ENCODE measurements around the gene NLRP14. TPM values are rescaled to one million over a fixed set of nuclear protein-coding genes. Genes with fewer than 3 reads are reported as not detected.

NLRP14 gene
- total RNA-seq, 1 donor from 2014 or later = not detected

- no peaks in the 10 kb centered on the region for H3K27me3 ChIP-seq (ENCODE audit: control insufficient read depth, insufficient read depth, low read length)
- no peak overlapping the region for H3K4me3 ChIP-seq (ENCODE audit: low read depth, low read length)
- no peak for DNase-seq (ENCODE audit: low read depth)
- no peak for TF ChIP-seq CTCF (IDR thresholded peaks at IDR 0.05; ENCODE audit: insufficient read depth, low read length, poor library complexity, severe bottlenecking)
- H3K36me3 ChIP-seq (ENCODE audit: control insufficient read depth, insufficient read depth, low read length) = no peaks in the 10 kb centered on the region
Observed at GRCh38 chr11:7016011-7016410, 4.3 kb upstream of the NLRP14 start.

GRCh38 chr11:7019500-7020182 is 638 bp upstream of the NLRP14 start:
- TF ChIP-seq CTCF (IDR thresholded peaks at IDR 0.05; ENCODE audit: insufficient read depth, low read length, poor library complexity, severe bottlenecking) = no peak

GRCh38 chr11:7021318-7021717 is 1.0 kb downstream of the NLRP14 start:
- no peak for DNase-seq (ENCODE audit: low read depth)
- Histone ChIP-seq H3K36me3 (ENCODE audit: control insufficient read depth, insufficient read depth, low read length) (no peaks in the 10 kb centered on the region), H3K4me3 (ENCODE audit: low read depth, low read length) (no peak overlapping the region), H3K27me3 (ENCODE audit: control insufficient read depth, insufficient read depth, low read length) (no peaks in the 10 kb centered on the region)
- no peak for TF ChIP-seq CTCF (IDR thresholded peaks at IDR 0.05; ENCODE audit: insufficient read depth, low read length, poor library complexity, severe bottlenecking)

More at GRCh38 chr11:7019500-7020182, 638 bp upstream of the NLRP14 start:
- no peak for DNase-seq (ENCODE audit: low read depth)
- Histone ChIP-seq H3K27me3 (ENCODE audit: control insufficient read depth, insufficient read depth, low read length) (no peaks in the 10 kb centered on the region), H3K36me3 (ENCODE audit: control insufficient read depth, insufficient read depth, low read length) (no peaks in the 10 kb centered on the region), H3K4me3 (ENCODE audit: low read depth, low read length) (peak overlapping the region; percentile 66)

- Histone ChIP-seq H3K27me3 (ENCODE audit: control insufficient read depth, insufficient read depth, low read length) (no peaks in the 10 kb centered on the region), H3K36me3 (ENCODE audit: control insufficient read depth, insufficient read depth, low read length) (no peaks in the 10 kb centered on the region), H3K4me3 (ENCODE audit: low read depth, low read length) (no peak overlapping the region)
- no peak for TF ChIP-seq CTCF (IDR thresholded peaks at IDR 0.05; ENCODE audit: insufficient read depth, low read length, poor library complexity, severe bottlenecking)
- no peak for DNase-seq (ENCODE audit: low read depth)
Observed at GRCh38 chr11:7028141-7028540, 7.9 kb downstream of the NLRP14 start.

GRCh38 chr11:7030836-7031235 is 10.6 kb downstream of the NLRP14 start:
- H3K27me3 ChIP-seq (ENCODE audit: control insufficient read depth, insufficient read depth, low read length) = no peaks in the 10 kb centered on the region
- TF ChIP-seq CTCF (IDR thresholded peaks at IDR 0.05; ENCODE audit: insufficient read depth, low read length, poor library complexity, severe bottlenecking) = no peak
- no peak for DNase-seq (ENCODE audit: low read depth)
- H3K4me3 ChIP-seq (ENCODE audit: low read depth, low read length) = no peak overlapping the region
- no peaks in the 10 kb centered on the region for H3K36me3 ChIP-seq (ENCODE audit: control insufficient read depth, insufficient read depth, low read length)

- no peak overlapping the region for H3K4me3 ChIP-seq (ENCODE audit: low read depth, low read length)
- no peak for DNase-seq (ENCODE audit: low read depth)
- no peak for TF ChIP-seq CTCF (IDR thresholded peaks at IDR 0.05; ENCODE audit: insufficient read depth, low read length, poor library complexity, severe bottlenecking)
- no peaks in the 10 kb centered on the region for H3K36me3 ChIP-seq (ENCODE audit: control insufficient read depth, insufficient read depth, low read length)
- no peaks in the 10 kb centered on the region for H3K27me3 ChIP-seq (ENCODE audit: control insufficient read depth, insufficient read depth, low read length)
Observed at GRCh38 chr11:7031471-7031871, 11.2 kb downstream of the NLRP14 start.

All from kidney epithelial cell (primary cell).